DOHH2 (cell line): Measurements from ENCODE around the gene CD163L1.
A peak's percentile ranks its signal among the peaks of the same experiment; 100 is the strongest.

Experiments used
- EZH2phosphoT487 ChIP-seq: fragments of 200-600 bp; sonication (generic); IDR thresholded peaks from 2 replicates; pipeline ENCODE4 v1.6.1; 2017; ENCODE audit warnings: borderline replicate concordance, mild to moderate bottlenecking, antibody characterized with exemption, low read length, moderate library complexity, mixed read lengths
- TF ChIP-seq, protein P1 (sequence below): fragments of 200-600 bp; sonication (generic); IDR thresholded peaks from one replicate; pipeline ENCODE4 v1.5.1; 2014; ENCODE audit warnings: antibody characterized with exemption, mild to moderate bottlenecking, low read depth, low read length; ENCODE audit not compliant: poor library complexity, severe bottlenecking

DNA sequence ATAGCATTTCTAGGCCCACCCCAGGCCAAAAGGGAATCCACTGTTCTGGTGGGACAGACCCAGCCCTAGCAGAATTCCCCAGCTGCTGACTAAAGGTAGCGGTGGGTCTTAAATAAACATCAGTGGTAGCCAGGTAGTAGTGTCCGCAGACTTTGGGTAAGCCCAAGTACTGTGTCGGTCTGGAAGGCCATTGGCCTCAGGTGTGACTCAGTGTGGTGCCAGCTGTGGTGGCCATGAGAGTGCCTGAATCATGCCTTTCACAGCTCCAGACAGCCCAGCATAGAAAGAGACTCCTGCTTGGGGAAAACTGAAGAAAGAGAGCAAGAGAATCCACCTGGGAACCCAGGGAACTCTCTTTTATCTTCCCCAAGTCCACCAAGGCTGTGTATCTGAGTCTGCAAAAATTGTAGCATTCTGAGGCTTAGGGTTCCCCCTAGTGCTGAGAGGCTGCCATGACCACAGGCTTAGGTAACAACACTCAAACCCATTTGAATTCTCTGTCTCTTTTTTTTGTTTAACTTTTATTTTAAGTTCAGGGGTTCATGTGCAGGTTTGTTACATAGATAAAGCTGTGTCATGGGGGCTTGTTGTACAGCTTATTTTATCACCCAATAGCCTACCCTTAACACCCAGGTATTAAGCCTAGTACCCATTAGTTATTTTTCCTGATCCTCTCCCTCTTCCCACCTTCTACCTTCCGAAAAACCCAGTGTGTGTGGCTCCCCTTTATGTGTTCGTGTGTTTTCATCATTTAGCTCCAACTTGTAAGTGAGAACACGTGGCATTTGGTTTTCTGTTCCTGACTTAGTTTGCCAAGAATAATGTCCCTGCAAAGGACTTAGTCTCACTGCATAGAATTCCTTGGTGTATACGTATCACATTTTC lies 16.7 kb upstream of the CD163L1 start:
- TF ChIP-seq, protein P1, sequence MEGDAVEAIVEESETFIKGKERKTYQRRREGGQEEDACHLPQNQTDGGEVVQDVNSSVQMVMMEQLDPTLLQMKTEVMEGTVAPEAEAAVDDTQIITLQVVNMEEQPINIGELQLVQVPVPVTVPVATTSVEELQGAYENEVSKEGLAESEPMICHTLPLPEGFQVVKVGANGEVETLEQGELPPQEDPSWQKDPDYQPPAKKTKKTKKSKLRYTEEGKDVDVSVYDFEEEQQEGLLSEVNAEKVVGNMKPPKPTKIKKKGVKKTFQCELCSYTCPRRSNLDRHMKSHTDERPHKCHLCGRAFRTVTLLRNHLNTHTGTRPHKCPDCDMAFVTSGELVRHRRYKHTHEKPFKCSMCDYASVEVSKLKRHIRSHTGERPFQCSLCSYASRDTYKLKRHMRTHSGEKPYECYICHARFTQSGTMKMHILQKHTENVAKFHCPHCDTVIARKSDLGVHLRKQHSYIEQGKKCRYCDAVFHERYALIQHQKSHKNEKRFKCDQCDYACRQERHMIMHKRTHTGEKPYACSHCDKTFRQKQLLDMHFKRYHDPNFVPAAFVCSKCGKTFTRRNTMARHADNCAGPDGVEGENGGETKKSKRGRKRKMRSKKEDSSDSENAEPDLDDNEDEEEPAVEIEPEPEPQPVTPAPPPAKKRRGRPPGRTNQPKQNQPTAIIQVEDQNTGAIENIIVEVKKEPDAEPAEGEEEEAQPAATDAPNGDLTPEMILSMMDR, result peak; percentile 75
- TF ChIP-seq EZH2phosphoT487, result no peak
